T-cell (primary cell): ENCODE results near the gene PLCG1. TPM values are rescaled to one million over a fixed set of nuclear protein-coding genes. Genes with fewer than 3 reads are reported as not detected.

Experiments used
- ATAC-seq, 4 experiments: fragments of 200-7000 bp in 3 of 4; fragments of 150-1000 bp in 1 of 4; cut with Tn5 transposase; replicated peaks in 1 of 4; 1 replicate in 3 of 4; 2 replicates in 1 of 4; pipeline ENCODE4 v1.10.0; 2021; ENCODE audit warnings: moderate library complexity in 3 of 4, mild to moderate bottlenecking in 2 of 4, moderate number of reproducible peaks in 1 of 4
- CTCF ChIA-PET, 2 donors: fragments of 300-600 bp; sonication (Branson Sonifier 250); formaldehyde crosslinking; loops; one replicate each; lab custom pipeline; 2022; ENCODE audit warnings: antibody characterized with exemption in 2 of 2; lab: Charles Lee
- POLR2A ChIA-PET, 2 donors: fragments of 300-600 bp; sonication (Branson Sonifier 250); formaldehyde crosslinking; loops; one replicate each; lab custom pipeline; 2022; ENCODE audit warnings: antibody characterized with exemption in 2 of 2; lab: Charles Lee
- DNase-seq, 35 experiments: peaks; one replicate each; pipeline versions ENCODE4 v3.0.0 to v3.0.0-alpha.2; 2013 to 2023
- H3K27ac ChIP-seq: one replicate; pipeline ENCODE4 v1.5.1; 2013; ENCODE audit warnings: low read length
- H3K27me3 ChIP-seq, 2 experiments: replicated peaks in 1 of 2; 1 replicate in 1 of 2; 2 replicates in 1 of 2; pipeline versions ENCODE4 v1.6.1 to v1.7.0; 2013; ENCODE audit warnings: low read length in 1 of 2, mixed read lengths in 1 of 2; ENCODE audit not compliant: control insufficient read depth in 2 of 2, insufficient read depth in 2 of 2; ENCODE audit errors: extremely low read depth in 1 of 2
- H3K36me3 ChIP-seq, 2 donors: 1 replicate in 1 of 2; 2 replicates in 1 of 2; pipeline versions ENCODE4 v1.6.1 to v1.7.0; 2013; ENCODE audit warnings: low read length in 1 of 2; ENCODE audit not compliant: control insufficient read depth in 2 of 2, insufficient read depth in 1 of 2; ENCODE audit errors: extremely low read depth in 1 of 2
- H3K4me1 ChIP-seq, 2 experiments: 1 replicate in 1 of 2; 2 replicates in 1 of 2; pipeline versions ENCODE4 v1.6.1 to v1.7.0; 2013; ENCODE audit warnings: low read length in 2 of 2, mixed read lengths in 1 of 2; ENCODE audit not compliant: insufficient read depth in 2 of 2, control insufficient read depth in 1 of 2; ENCODE audit errors: extremely low read depth in 1 of 2
- H3K4me3 ChIP-seq, 2 donors: 1 replicate in 1 of 2; 2 replicates in 1 of 2; pipeline versions ENCODE4 v1.5.1 to v1.7.0; 2013; ENCODE audit warnings: mild to moderate bottlenecking in 2 of 2, low read length in 1 of 2, moderate library complexity in 1 of 2; ENCODE audit not compliant: control insufficient read depth in 1 of 2; ENCODE audit errors: extremely low read depth in 1 of 2
- H3K9me3 ChIP-seq: 2 replicates; pipeline ENCODE4 v1.7.0; 2013
- H3K27ac Mint-ChIP-seq, 2 donors: one replicate each; pipeline ENCODE4 v1.8.0; 2020 to 2021; ENCODE audit warnings: mild to moderate bottlenecking in 2 of 2, mixed read lengths in 2 of 2
- H3K27me3 Mint-ChIP-seq, 2 donors: one replicate each; pipeline ENCODE4 v1.8.0; 2021 to 2022; ENCODE audit warnings: mixed read lengths in 2 of 2
- H3K36me3 Mint-ChIP-seq: one replicate; pipeline ENCODE4 v1.8.0; 2021; ENCODE audit warnings: mixed read lengths
- H3K4me1 Mint-ChIP-seq, 3 donors: one replicate each; pipeline ENCODE4 v1.8.0; 2020 to 2022; ENCODE audit warnings: mixed read lengths in 3 of 3, mild to moderate bottlenecking in 1 of 3
- H3K4me3 Mint-ChIP-seq, 3 donors: one replicate each; pipeline ENCODE4 v1.8.0; 2020 to 2022; ENCODE audit warnings: mild to moderate bottlenecking in 3 of 3, mixed read lengths in 3 of 3, moderate library complexity in 3 of 3
- H3K9me3 Mint-ChIP-seq, 3 donors: one replicate each; pipeline ENCODE4 v1.8.0; 2020 to 2022; ENCODE audit warnings: mixed read lengths in 3 of 3
- WGBS: methylation state at CpG from one replicate; pipeline ENCODE4 v1.1.5; 2013; ENCODE audit warnings: missing lambda C conversion rate; ENCODE audit not compliant: insufficient coverage; 5-methylcytosine and 5-hydroxymethylcytosine counted together
- total RNA-seq, 35 experiments: library from RNA in 6 of 35; stranded (reverse) in 6 of 35; fragments of 120-200 nt in 1 of 35; gene quantifications; one replicate each; pipeline versions ENCODE4 v1.2.1 to v1.2.4 and lab custom pipeline; 2013 to 2026

Gene PLCG1
- total RNA-seq, 5 donors from 2014 or later (not counting 1 experiment from before 2014, with no cell fraction given): 390 to 589 (median 444) TPM

- no peak overlapping the region for H3K4me3 Mint-ChIP-seq
- ChIA-PET POLR2A (no interaction called here), CTCF (no interaction called here)
- WGBS: 95% methylated on average over 9 of the region's 10 CpGs
- H3K27ac Mint-ChIP-seq: peak overlapping the region; percentile 52 to 86
- ATAC-seq: no peak
- Histone ChIP-seq H3K27ac (peak overlapping the region; percentile 25), H3K4me1 (peaks cover 0 to 62% of the 10 kb centered on the region in 2 experiments), H3K36me3 (peaks cover 31 to 98% of the 10 kb centered on the region in 2 donors), H3K27me3 (no peaks in the 10 kb centered on the region), H3K4me3 (no peak overlapping the region), H3K9me3 (no peaks in the 10 kb centered on the region)
- H3K4me1 Mint-ChIP-seq: peaks cover 42 to 54% (median 43%) of the 10 kb centered on the region in 3 donors
- no peak for DNase-seq
- peaks cover 65% of the 10 kb centered on the region for H3K36me3 Mint-ChIP-seq
- H3K9me3 Mint-ChIP-seq: no peaks in the 10 kb centered on the region
- H3K27me3 Mint-ChIP-seq: no peaks in the 10 kb centered on the region
Observed at GRCh38 chr20:41168281-41169161, 31.2 kb downstream of the PLCG1 start.

GRCh38 chr20:41169162-41169690 lies 31.9 kb downstream of the PLCG1 start:
- H3K36me3 ChIP-seq: peaks cover 31 to 98% of the 10 kb centered on the region in 2 donors
- no peak overlapping the region for H3K4me3 Mint-ChIP-seq
- CTCF ChIA-PET: interaction anchor here in 1 of 2 donors (1.2 kb wide), 1 partner anchor 171 kb away, joined by 3 read pairs; the partner anchor contains the start of gene LPIN3
- POLR2A ChIA-PET: interaction anchor here in 1 of 2 donors (0.6 kb wide), 1 partner anchor 108 kb away, joined by 3 read pairs; no protein-coding TSS in a partner anchor
- WGBS: 95% methylated on average over 5 of the region's 9 CpGs
- no peaks in the 10 kb centered on the region for H3K9me3 Mint-ChIP-seq
- peak overlapping the region; percentile 16 for H3K27ac ChIP-seq
- ATAC-seq (no peak), DNase-seq (no peak)
- no peaks in the 10 kb centered on the region for H3K9me3 ChIP-seq
- peaks cover 37 to 46% (median 38%) of the 10 kb centered on the region in 3 donors for H3K4me1 Mint-ChIP-seq
- peaks cover 63% of the 10 kb centered on the region for H3K36me3 Mint-ChIP-seq
- H3K27me3 ChIP-seq: no peaks in the 10 kb centered on the region
- H3K4me3 ChIP-seq: no peak overlapping the region
- H3K27ac Mint-ChIP-seq: peak overlapping the region; percentile 81 to 84
- no peaks in the 10 kb centered on the region for H3K27me3 Mint-ChIP-seq
- H3K4me1 ChIP-seq: peaks cover 0 to 59% of the 10 kb centered on the region in 2 experiments

GRCh38 chr20:41169791-41170351 lies 32.5 kb downstream of the PLCG1 start:
- Mint-ChIP-seq H3K27ac (peak overlapping the region; percentile 81 to 84), H3K9me3 (no peaks in the 10 kb centered on the region), H3K4me3 (no peak overlapping the region), H3K36me3 (peaks cover 65% of the 10 kb centered on the region), H3K4me1 (peaks cover 35 to 47% (median 37%) of the 10 kb centered on the region in 3 donors), H3K27me3 (no peaks in the 10 kb centered on the region)
- H3K4me3 ChIP-seq: no peak overlapping the region
- ChIA-PET POLR2A (interaction anchor here in 1 of 2 donors (0.6 kb wide), 1 partner anchor 108 kb away, joined by 3 read pairs; no protein-coding TSS in a partner anchor), CTCF (interaction anchor here (0.7 to 1.2 kb wide), 3 partner anchors 29 to 171 kb away, joined by 3 to 4 read pairs (median 3); partner anchors contain the start of gene LPIN3 (in 1 of the 2))
- peaks cover 0 to 59% of the 10 kb centered on the region in 2 experiments for H3K4me1 ChIP-seq
- peak overlapping the region; percentile 16 for H3K27ac ChIP-seq
- no peaks in the 10 kb centered on the region for H3K27me3 ChIP-seq
- 98% methylated on average over 14 of the region's 14 CpGs for WGBS
- H3K36me3 ChIP-seq: peaks cover 30 to 98% of the 10 kb centered on the region in 2 donors
- ATAC-seq: no peak
- DNase-seq: no peak
- H3K9me3 ChIP-seq: no peaks in the 10 kb centered on the region

GRCh38 chr20:41170386-41171105 lies 33.2 kb downstream of the PLCG1 start:
- H3K27ac ChIP-seq: no peak overlapping the region
- peaks cover 0 to 60% of the 10 kb centered on the region in 2 experiments for H3K4me1 ChIP-seq
- H3K4me1 Mint-ChIP-seq: peaks cover 36 to 47% (median 38%) of the 10 kb centered on the region in 3 donors
- no peaks in the 10 kb centered on the region for H3K9me3 Mint-ChIP-seq
- DNase-seq: peak in 2 of 35 experiments; percentile 3 to 5
- POLR2A ChIA-PET: no interaction called here
- ATAC-seq: no peak
- no peak overlapping the region for H3K4me3 ChIP-seq
- H3K36me3 Mint-ChIP-seq: peaks cover 61% of the 10 kb centered on the region
- CTCF ChIA-PET: interaction anchor here (0.6 to 1.2 kb wide), 5 partner anchors 13 to 170 kb away, joined by 3 to 5 read pairs (median 3); partner anchors contain the start of genes LPIN3 (in 1 of the 2) and TOP1 (in 1 of the 2)
- WGBS: 95% methylated on average over 6 of the region's 6 CpGs
- H3K4me3 Mint-ChIP-seq: no peak overlapping the region
- no peaks in the 10 kb centered on the region for H3K27me3 ChIP-seq
- H3K27me3 Mint-ChIP-seq: no peaks in the 10 kb centered on the region
- H3K36me3 ChIP-seq: peaks cover 28 to 96% of the 10 kb centered on the region in 2 donors
- no peaks in the 10 kb centered on the region for H3K9me3 ChIP-seq
- peak overlapping the region; percentile 81 to 84 for H3K27ac Mint-ChIP-seq

- no peak overlapping the region for H3K4me3 ChIP-seq
- 83% methylated on average over 2 of the region's 3 CpGs for WGBS
- no peaks in the 10 kb centered on the region for H3K9me3 Mint-ChIP-seq
- ChIA-PET CTCF (interaction anchor here (0.9 to 1.3 kb wide), 3 partner anchors 15 to 168 kb away, joined by 3 to 5 read pairs (median 4); no protein-coding TSS in a partner anchor), POLR2A (interaction anchor here (0.7 to 1.0 kb wide), 2 partner anchors 14 to 20 kb away, joined by 3 read pairs; no protein-coding TSS in a partner anchor)
- no peak for ATAC-seq
- H3K36me3 ChIP-seq: peaks cover 20 to 95% of the 10 kb centered on the region in 2 donors
- H3K27me3 ChIP-seq: no peaks in the 10 kb centered on the region
- peak in 2 of 35 experiments; percentile 0 to 14 for DNase-seq
- H3K4me1 ChIP-seq: peaks cover 0 to 51% of the 10 kb centered on the region in 2 experiments
- peaks cover 28 to 41% (median 34%) of the 10 kb centered on the region in 3 donors for H3K4me1 Mint-ChIP-seq
- H3K4me3 Mint-ChIP-seq: peak overlapping the region in 1 of 3 donors; percentile 20
- H3K9me3 ChIP-seq: no peaks in the 10 kb centered on the region
- peaks cover 57% of the 10 kb centered on the region for H3K36me3 Mint-ChIP-seq
- H3K27me3 Mint-ChIP-seq: no peaks in the 10 kb centered on the region
- H3K27ac Mint-ChIP-seq: peak overlapping the region; percentile 79 to 86
- H3K27ac ChIP-seq: no peak overlapping the region
Observed at GRCh38 chr20:41171736-41172295, 34.5 kb downstream of the PLCG1 start.
